NCI-H82 treated with DMSO at 0.1 percent for 48 hours (cell line): Measurements from ENCODE around the gene HOXC12.

ENCODE experiments used
- DNase-seq: peaks from one replicate; lab custom pipeline; 2025; ENCODE audit not compliant: unreplicated experiment; lab: John Stamatoyannopoulos, UW

Gene HOXC12

DNA sequence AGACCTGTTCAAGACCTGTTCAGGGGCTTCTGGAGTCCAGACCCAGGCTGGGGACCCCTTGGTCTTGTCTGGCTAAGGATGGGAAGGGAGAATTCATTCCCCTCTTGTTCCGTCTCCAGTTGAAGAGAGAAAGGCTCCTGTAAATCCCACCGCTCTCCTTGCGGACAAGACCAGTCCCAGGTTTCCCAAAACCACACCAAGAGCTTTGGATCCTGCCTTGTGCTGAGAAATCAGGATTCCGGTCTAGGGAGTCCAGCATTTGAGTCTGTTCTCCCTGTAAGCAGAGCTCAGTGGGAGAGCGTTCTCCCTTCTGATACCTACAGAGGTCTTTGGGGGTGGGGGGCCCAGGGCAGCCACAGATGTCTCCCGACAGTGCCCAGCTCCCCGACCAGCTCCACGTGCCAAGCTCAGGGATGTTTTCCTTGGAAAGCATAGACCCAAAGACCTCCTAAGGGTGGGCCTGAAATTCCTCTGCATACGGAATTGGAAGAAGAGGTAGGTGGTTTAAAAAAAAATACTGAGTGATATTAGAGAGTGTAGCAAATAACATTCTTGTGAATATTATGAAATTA is 14.2 kb upstream of the HOXC12 start:
- DNase-seq: no peak

DNA sequence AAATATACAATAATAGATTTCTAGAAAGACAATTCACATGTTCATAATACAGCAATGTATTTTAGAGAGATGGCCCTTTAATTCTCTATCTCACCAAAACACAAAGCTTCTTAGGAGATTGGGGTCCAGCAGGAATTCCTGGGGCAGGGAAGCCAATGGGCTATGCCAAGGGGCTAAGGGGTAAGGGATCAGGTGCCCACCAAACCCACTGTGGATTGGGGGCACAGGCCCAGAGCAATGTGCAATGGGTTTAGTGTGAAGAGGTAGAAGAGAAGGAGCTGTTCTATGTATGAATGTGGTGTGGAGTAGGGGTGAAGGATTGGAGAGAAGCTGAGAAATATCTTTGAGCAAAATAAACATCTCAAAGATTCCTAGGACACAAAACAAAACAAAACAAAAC is 13.5 kb upstream of the HOXC12 start:
- no peak for DNase-seq

DNA sequence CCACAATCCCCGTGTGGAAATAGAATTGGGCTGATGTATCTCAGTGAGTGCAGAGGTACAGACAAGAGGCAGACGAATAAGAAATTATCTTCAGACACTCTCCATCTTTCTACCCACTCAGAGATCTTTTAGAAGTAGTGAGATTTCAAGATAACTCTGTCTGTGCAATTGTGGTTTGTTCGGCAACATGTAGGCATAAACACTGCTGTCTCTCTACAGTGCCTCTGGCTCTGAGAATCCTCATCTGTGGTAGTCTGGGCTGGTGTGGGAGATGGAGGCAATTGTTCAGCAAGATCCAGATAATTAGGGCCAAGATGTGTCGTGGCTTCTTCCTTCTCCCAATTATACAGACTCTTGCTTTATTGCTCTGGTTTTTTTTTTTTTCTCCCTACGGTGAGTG is 13.0 kb upstream of the HOXC12 start:
- no peak for DNase-seq

DNA sequence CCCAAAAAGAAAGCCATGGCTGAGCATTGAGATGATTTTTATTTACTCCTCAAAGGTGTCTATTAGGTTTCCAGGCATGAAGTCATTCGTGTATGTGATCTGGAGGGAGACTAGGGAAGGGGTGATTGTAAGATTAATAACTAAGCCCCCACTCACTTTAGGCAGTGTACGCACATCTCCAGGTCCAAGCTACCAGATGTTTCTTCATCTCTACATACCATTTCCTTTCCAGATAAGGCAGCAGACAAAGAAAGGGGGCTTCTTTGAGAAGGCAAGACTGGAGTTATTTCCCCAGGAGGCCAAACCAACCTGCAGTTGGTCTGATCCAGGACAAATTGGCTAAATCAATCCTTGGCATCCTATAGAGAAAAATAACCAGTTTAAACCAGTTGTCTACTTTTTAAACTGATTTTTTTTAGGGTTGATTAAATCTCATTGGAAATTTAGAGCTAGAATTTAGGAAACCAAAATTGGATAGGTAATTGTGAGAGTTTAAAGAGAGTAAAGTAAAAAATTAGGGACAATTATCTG is 12.2 kb upstream of the HOXC12 start:
- DNase-seq: no peak

DNA sequence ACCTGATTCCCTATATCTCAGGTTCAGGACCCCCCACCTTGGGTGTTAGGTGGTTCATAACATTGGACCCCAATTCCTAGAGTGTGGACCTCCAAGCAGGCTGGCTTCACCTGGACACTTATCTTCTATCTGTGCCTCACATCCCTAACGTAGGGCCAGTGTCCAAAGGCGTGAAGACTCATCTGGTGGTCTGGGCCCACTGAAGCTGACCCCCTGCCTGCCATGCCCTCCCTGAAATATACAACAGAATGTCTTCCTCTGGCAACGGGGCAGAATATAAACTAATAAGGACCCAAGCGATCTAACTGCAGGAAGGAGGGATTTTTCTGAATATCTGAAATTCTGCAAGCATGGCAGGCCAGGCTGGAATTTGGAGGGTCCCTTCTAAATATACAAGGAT is 10.5 kb upstream of the HOXC12 start:
- DNase-seq: no peak

DNA sequence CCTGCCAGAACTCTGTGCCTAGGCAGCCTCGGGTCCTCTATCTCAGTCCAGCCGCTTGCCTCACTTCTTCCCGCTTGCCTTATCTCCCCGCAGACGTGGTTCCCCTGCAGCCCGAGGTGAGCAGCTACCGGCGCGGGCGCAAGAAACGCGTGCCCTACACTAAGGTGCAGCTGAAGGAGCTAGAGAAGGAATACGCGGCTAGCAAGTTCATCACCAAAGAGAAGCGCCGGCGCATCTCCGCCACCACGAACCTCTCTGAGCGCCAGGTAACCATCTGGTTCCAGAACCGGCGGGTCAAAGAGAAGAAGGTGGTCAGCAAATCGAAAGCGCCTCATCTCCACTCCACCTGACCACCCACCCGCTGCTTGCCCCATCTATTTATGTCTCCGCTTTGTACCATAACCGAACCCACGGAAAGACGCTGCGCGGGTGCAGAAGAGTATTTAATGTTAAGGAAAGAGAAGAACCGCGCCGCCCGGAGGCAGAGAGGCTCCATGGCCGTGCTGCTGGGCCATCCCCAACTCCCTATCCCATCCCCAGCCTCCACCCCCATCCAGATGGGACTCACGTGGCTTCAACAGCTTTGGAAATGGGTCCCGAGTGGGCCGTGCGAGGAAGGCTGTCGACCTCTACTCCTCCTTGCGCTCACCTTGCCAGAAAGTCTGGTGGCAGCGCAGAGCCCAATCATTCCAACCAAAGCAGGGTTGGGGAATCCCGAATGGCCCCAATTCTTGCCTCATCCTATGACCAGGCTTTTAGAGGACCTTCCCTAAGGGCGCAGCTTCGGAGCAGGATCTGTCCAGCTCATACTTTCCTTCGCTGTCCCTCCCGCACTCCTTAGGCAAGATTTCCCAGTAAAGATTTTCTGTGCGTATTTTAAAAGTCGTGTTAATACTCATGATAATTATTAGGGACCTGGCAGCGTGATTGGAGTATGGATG is 9.5 kb upstream of the HOXC12 start:
- no peak for DNase-seq

DNA sequence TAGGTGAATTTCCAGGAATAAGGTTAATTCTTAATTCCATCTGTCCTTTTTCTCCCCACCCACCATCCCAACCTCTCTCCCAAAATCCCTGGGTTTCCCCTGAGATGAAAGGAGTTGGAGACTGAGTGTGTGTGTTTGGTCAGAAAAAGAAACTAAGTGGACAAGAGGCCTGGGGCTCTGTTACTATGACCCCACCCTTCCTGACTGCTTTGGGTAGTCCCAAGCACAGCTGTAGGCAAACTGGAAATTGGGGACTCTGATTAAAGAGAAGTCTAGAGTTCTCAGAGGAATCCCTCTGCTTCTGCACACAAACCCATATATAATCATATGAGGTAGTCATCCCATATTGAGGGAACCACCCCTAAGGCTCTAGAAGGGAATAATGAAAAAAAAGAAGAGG is 7.0 kb upstream of the HOXC12 start:
- DNase-seq: no peak

DNA sequence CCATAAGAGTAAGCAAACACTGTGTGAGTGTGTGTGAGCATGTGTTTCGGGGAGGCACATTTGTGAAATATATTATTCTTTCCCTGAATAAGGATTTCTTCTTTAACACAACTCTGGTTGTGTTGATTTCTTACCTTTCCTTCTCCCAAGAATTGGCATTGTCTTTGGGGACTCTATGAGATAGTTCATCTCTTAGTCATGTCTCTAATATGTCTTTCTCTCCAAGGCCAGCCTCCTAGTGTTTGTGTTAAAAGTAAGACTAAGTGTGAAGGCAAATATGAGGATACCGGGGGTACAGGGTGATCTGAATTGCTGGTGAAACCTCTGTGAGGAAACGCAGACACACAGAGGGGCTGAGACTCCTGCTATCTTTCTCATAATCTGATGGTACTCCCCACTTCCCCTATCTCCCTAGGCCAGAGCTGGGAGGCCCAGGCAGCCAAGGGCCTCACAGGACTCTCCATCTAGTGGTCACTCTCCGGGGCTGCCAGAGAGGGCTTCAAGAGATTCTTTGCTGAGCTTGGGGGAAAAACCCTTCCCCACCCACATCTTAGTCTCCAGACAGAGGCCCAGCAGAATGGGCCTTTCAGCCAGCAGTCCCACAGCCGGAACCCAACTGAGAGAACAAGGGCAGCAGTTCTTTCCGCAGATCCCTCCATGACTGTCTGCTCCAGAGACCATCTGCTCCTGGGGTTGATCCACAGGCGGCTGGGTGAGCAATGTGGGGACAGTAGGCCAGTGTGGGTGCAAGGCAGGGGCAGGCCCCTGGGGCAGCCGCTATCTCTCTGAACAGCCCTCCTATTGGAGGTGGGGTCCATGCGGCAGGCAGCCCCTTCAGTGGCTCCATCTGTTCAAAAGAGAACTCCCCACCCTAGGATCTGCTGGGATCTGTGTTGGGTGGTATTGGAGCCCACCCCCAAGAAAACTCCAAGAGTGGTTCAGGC is 5.8 kb upstream of the HOXC12 start:
- DNase-seq: no peak

DNA sequence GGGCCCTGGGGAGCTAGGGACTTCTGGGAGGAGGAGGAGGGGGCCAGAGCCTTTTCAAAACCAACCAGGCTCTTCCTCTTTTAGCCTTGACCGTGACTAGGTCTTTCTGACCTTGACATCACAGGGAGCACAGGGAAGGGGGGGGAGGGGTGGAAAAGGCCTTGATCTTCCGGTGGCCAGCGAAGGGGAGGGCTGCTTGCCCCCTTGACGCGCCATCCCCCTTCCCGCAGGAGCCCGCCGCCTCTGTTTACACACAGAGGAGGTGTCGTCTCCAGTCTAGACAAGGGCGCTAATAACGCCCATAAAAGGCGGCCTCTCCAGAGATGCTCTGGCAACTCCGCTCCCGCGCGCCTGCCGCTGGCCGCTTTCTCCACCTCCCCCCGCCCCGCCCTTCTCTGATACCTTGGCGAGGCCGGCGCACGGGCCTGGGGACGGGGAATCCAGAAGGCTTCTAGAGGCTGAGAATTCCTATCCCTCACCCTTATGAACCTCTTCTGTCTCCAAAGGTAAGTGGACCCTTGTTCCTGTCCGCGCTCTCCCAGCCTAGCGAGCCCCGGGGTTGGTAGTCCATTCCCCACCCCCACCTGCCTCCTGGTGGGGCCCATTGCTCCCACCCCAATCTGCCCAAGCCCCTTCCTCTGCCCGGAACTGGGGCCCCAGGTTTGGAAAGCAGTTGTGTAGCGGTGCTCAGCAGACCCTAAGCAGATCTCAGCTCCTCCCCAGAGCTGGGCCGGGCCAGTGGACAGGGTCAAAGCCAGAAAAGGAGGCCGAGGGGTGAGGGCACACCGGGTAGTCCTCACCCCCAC is 4.9 kb upstream of the HOXC12 start:
- DNase-seq: no peak

DNA sequence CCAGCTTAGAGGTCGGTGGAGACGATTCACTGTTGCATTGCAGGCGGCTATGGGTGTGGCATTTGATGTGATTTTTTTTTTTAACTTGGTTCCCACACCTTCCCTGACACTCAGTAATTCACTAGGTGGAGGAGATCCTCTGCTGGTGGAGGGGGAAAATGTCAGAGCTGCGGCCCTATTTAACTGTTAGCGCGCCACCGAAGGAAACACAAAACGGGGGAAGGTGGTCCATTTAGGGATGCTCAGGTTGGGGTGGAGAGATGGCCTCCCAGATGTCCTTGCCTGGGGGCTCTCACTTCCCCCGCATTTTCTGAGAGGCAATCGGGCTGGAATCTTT is 4.3 kb upstream of the HOXC12 start:
- DNase-seq: no peak

DNA sequence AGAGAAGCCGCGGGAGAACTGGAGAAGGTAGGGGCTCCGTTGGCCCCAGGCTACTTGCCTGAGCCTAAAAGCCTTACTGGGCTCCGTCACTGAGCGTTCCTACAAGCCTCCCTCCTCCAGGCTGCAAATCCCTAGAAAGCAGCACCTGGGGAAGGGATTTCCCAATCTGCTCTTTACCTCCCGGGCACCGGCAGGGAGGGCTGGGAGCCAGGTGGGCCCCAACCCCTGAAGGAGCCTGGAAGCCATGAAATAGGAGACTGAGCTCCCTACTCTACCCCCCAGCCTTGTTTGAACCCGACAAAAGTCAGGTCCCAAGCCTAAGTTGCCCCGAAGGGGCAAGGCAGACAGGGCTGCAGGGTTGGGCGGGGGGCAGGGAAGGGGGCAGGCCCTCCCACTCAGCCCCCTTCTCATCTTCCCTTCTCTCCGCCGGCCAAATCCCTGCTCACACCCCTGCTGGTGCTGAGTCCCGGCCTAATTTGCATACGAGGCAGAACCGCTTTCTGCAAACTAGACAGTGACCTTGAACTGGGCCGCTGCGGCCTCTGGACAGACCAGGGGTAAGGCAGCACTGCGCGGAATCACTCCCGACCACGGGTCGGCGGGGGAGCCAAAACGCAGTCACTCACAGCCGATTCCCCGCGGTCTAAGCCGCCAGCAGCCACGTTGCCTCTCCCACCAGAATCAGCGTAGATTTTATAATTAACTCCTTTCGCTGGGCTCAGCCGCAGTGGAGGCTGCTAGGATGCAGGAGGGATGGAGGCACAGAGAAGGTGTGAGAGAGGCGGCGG is 3.7 kb upstream of the HOXC12 start:
- DNase-seq: no peak

DNA sequence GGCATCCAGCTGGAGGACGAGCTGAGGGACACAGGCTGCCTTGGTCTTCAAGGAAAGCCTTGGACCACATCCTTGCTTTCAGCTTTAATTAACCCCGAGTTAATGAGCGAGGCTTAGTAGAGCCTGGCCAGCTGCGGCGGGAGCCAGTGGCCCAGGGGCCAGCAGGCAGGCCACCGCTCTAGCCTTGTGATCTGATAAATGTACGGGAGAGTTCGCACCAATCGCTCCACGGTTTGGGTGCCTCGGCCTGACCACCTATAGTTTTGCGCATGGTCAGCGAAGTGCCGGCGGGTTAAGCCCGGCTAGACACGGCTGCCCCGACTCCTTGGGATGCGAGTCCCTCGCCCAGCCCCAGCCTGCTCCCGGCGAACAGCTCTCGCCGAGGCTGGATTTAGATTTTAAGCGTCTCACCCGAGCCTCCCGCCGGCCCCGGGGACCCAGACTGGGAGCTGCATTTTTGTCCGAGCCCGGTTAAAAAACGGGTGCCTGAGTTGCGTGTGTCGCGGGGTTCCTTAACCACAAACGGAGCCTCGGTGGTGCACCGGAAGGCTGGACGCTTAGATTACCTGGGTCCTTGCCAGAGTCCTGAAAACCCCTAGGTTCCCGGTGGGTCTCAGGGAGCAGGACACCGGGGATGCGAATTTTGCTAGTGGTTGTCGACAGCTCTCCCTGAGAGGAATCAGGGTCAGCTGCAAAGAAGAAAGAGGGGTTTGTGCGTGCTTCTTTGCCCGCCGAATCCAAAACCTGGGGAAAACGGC is 2.9 kb upstream of the HOXC12 start:
- no peak for DNase-seq

DNA sequence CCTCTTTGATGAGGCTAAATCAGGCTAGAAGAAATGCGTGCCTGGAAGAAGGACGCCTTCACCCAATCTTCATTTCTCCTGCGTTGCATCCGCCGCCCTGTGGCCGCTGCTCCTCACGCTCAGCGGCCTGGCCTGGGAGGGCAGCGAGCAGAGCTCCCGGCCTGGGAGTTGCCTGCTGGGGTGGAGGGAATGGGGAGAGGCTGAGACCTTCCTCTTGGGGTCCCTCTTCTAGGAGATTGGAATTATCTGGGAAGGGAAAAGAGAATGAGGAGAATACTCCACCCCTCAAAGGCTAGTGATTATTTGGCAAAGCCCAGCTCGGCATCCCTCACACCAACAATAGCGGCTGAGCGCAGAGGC is 2.4 kb upstream of the HOXC12 start:
- no peak for DNase-seq

DNA sequence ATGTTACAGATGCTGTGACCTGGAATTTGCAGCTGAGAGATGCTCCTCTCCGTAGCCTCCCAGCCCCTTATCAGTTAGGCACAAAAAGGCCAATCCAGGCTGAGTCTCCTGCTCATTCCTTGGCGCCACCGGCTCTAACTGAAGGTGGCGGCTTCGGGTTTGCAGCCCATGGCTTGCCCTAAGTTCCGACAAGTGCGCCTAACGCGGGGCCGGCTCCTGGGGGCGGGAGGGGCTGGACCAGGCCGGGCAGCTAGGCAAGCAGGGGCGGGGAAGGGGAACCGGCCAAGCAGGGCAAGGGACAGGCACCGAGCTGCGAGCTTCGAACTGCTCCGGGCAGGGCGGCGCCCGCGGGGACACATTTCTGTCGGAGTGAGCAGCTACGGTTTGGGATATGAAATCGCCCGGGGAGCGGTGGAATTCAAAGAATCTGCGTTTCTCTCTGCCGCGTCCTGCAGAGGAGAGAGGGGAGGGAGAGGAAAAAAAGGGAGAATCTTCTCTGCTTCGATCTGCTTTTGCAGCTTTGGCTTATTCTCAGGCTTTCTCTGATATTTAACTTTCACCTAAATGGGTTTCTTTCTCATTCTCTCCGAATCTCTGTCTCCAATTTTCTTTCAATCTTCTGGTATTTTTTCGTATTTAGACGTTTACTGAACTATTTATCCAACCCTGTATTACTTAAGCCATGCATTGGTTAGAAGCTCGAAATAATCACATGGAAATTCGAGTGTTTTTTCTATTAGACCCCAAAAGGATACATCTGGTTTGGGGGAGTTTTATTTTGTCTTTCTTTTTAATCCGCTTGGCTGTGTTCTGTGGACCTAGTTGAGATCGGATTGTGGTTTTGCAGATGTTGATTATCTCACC is 1.6 kb upstream of the HOXC12 start:
- no peak for DNase-seq

DNA sequence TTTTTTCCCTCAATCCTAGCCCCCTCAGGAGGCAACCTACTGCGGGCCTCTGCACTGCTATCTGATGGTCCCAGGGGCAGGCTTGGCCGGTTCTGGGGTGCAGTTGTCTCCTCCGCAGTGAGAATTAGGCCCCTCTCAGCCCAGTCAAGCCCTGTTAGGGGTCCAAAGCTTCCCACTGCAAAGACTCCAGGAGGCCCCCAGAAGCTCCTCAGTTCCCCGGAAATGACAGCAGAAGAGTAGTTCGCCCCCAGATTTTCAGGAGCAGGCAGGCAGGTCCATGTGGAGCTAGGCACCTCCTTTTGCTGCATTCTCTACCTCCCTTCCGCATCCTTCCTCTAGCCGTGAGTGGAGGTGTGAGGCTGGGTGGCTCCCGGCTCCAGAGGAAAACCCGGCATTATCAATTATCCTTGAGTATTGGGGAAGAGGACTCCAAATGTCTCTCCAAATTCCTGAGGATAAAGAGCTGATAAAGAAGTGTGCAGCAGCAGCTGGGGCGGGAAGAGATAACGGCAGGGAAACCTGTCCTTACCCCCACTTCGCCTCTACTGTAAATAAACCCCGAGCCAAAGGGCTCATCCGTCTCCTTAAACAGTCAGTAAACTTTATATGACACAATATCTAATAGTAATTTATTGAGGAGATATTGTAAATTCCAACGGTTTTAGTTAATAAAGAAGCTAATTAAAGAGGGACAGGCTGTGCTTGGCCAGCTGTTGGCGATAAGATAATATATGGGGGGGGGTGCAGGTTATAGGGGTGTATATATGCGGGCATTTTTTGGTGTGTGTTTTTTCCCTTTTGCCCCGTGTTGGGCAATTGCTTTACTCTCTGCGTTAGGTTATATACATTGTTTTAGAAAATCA is 641 bp upstream of the HOXC12 start:
- DNase-seq: no peak

DNA sequence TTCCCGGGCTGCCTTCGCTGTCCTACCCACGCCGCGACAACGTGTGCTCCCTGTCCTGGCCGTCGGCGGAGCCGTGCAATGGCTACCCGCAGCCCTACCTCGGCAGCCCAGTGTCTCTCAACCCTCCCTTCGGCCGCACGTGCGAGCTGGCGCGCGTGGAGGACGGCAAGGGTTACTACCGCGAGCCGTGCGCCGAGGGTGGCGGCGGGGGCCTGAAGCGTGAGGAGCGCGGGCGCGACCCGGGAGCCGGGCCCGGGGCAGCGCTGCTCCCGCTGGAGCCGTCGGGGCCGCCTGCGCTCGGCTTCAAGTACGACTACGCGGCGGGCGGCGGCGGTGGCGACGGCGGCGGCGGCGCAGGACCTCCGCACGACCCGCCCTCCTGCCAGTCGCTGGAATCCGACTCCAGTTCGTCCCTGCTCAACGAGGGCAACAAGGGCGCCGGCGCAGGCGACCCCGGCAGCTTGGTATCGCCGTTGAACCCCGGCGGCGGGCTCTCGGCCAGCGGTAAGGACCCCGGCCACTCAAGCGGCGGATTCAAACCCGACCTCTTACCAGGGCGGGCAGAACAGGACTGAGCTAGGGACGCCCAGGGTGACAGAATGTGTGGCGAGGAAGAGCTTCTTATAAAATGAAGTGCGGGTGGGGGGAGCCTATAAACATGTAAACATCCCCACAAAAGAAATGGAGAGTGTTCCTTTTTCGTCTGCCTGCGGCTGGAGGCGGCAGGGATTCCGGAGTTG is 503 bp downstream of the HOXC12 start:
- no peak for DNase-seq

DNA sequence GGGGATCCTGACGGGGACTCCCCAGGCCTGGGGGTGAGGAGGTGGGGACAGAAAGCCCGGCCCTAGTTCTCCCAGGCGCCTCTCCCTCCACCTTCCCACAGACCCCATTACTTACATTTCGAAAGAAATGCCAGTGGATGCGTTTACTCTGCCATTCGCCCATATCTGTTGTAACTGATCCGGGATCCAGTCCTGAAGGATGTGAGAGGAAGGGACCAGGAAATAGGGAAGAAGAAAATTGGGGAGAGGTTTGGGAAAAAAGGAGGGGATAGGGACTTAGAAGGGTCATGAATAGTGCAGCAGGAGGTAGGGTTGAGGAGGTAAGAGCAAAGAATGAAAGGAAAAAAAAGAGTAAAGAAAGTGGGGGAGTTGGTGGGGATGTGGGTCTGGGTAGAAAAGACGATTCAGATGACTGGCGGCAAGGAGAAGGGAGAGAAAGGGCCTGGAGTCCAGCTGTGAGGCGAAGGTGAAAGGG is 1.1 kb downstream of the HOXC12 start:
- DNase-seq: no peak
